ENCODE measurements around the gene ZNF296. TPM values are rescaled to one million over a fixed set of nuclear protein-coding genes. Genes with fewer than 3 reads are reported as not detected.

Gene ZNF296
- total RNA-seq, 1 donor from 2014 or later = 1.7 TPM

DNA sequence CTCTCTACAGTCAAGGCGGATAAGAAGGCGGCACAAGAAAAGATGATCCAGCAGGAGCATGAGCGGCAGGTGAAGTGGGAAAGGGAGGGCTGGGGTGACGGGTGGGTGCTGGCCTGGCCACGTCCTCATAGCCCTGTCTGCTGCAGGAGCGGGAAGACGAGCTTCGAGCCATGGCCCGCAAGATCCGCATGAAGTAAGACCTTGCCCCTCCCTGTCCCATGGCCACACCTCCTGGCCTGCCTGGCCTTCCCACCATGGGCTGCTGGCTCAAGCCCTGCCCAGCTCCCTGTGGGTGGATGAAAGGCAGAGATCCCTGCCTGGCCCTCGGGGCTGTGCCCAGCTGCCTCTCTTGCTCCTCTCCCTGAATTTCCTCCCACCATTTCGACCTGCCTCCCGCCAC lies 7.2 kb downstream of the ZNF296 start:
- ATAC-seq (peak; percentile 43), DNase-seq (no peak)
- TF ChIP-seq, protein P1, sequence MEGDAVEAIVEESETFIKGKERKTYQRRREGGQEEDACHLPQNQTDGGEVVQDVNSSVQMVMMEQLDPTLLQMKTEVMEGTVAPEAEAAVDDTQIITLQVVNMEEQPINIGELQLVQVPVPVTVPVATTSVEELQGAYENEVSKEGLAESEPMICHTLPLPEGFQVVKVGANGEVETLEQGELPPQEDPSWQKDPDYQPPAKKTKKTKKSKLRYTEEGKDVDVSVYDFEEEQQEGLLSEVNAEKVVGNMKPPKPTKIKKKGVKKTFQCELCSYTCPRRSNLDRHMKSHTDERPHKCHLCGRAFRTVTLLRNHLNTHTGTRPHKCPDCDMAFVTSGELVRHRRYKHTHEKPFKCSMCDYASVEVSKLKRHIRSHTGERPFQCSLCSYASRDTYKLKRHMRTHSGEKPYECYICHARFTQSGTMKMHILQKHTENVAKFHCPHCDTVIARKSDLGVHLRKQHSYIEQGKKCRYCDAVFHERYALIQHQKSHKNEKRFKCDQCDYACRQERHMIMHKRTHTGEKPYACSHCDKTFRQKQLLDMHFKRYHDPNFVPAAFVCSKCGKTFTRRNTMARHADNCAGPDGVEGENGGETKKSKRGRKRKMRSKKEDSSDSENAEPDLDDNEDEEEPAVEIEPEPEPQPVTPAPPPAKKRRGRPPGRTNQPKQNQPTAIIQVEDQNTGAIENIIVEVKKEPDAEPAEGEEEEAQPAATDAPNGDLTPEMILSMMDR (IDR thresholded peaks at IDR 0.05) = no peak
- Histone ChIP-seq H3K9me3 (no peaks in the 10 kb centered on the region), H3K27me3 (no peaks in the 10 kb centered on the region), H3K27ac (no peak overlapping the region), H3K4me1 (no peaks in the 10 kb centered on the region), H3K36me3 (peaks cover 78% of the 10 kb centered on the region), H3K4me3 (no peak overlapping the region)
- intact Hi-C loops (cut with DNase I) = no loop called here

GRCh38 chr19:45068041-45068440 lies 8.2 kb downstream of the ZNF296 start:
- intact Hi-C loops (cut with DNase I) = no loop called here
- H3K36me3 ChIP-seq = peaks cover 88% of the 10 kb centered on the region

GRCh38 chr19:45066921-45067661 lies 9.2 kb downstream of the ZNF296 start:
- TF ChIP-seq, protein P1 (IDR thresholded peaks at IDR 0.05) = no peak
- Histone ChIP-seq H3K27ac (no peak overlapping the region), H3K4me1 (no peaks in the 10 kb centered on the region), H3K4me3 (no peak overlapping the region), H3K36me3 (peaks cover 96% of the 10 kb centered on the region), H3K27me3 (no peaks in the 10 kb centered on the region), H3K9me3 (no peaks in the 10 kb centered on the region)
- intact Hi-C loops (cut with DNase I) = no loop called here
- ATAC-seq (no peak), DNase-seq (no peak)

More at GRCh38 chr19:45068041-45068440, 8.2 kb downstream of the ZNF296 start:
- no peaks in the 10 kb centered on the region for H3K4me1 ChIP-seq
- H3K27ac ChIP-seq = no peak overlapping the region
- TF ChIP-seq, protein P1 (IDR thresholded peaks at IDR 0.05) = no peak
- no peak overlapping the region for H3K4me3 ChIP-seq
- DNase-seq = no peak
- H3K9me3 ChIP-seq = no peaks in the 10 kb centered on the region
- H3K27me3 ChIP-seq = no peaks in the 10 kb centered on the region
- no peak for ATAC-seq

GRCh38 chr19:45063851-45064801 lies 12.2 kb downstream of the ZNF296 start:
- TF ChIP-seq, protein P1 (IDR thresholded peaks at IDR 0.05) = no peak
- no peak for DNase-seq
- ATAC-seq = no peak
- Histone ChIP-seq H3K4me1 (no peaks in the 10 kb centered on the region), H3K27ac (no peak overlapping the region), H3K4me3 (no peak overlapping the region), H3K36me3 (peaks cover 96% of the 10 kb centered on the region), H3K27me3 (no peaks in the 10 kb centered on the region), H3K9me3 (no peaks in the 10 kb centered on the region)
- intact Hi-C loops (cut with DNase I) = no loop called here

DNA sequence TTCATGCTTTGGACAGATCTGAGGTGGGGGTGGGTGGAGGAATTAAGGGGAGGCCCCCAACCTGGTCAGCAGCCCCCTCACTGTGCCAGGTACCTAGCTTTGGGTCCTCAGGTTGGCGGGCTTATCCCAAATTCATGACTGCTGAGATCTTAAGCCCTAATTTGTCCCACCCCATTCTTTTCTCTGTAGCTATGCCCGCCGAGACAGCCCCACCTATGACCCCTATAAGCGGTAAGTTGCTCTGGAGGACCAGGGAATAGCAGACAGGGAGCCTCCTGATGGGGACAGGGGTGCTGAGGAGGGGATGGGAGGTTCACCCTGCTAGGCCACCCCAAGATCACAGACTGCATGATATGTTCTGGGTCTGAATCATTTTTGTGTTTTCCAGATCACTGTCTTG lies 14.3 kb downstream of the ZNF296 start:
- H3K9me3 ChIP-seq = no peaks in the 10 kb centered on the region
- intact Hi-C loops (cut with DNase I) = no loop called here

More for the DNA sequence above, 14.3 kb downstream of the ZNF296 start:
- Histone ChIP-seq H3K4me3 (no peak overlapping the region), H3K27me3 (no peaks in the 10 kb centered on the region), H3K4me1 (no peaks in the 10 kb centered on the region), H3K36me3 (peaks cover 96% of the 10 kb centered on the region), H3K27ac (no peak overlapping the region)
- ATAC-seq = no peak
- TF ChIP-seq, protein P1 (IDR thresholded peaks at IDR 0.05) = no peak
- DNase-seq = no peak
